ENCODE data around the gene MRPL54.

MRPL54 gene

DNA sequence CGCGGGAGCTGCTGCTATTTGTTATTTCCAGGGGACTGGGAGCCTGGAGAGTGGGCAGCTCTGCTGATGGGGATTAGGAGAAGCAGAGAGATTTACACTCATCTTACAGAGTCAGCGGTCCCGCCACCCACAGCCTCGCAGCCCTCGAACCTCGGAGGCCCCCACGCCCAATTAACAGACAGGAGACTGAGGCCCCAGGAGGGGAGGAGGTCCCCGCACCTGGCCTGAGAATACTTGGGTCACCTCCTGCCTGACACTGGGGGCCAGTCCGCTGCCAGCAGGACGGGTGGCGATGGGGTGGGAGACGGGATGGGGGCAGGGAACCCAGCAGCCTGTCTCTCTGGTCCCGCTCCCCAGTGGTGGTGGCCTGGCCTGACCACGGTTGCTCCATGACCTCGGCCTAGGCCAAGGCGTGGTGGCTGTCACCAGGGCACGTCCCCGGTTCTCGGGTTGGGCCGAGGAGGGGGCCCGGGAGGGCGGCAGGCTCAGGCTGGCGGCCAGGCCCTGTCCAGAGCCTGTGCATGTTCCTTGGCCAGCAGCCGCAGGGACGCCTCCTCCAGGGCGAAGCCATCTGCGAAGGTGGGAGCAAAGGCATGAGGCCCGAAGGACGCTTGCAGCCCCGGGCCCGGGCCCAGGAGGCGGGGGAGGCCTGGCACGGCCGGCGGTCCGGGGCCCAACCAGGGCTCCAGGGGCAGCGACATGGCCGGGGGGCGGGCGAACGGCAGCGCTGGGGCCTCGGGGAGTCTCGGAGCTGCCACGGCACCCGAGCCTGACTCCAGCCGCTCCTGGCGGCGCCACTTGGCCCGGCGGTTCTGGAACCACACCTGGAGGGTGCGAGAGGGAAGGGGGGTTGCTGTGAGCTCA lies 7.9 kb downstream of the MRPL54 start:
- no peak for DNase-seq

- no peak for DNase-seq
Measured at GRCh38 chr19:3771000-3771905, 8.8 kb downstream of the MRPL54 start.

- DNase-seq = no peak
Measured at GRCh38 chr19:3771906-3772455, 9.5 kb downstream of the MRPL54 start, which contains the start of gene RAX2. TSS of gene RAX2 (minus strand) at chr19:3772228. CDS start at chr19:3771742, 486 bp downstream.

DNA sequence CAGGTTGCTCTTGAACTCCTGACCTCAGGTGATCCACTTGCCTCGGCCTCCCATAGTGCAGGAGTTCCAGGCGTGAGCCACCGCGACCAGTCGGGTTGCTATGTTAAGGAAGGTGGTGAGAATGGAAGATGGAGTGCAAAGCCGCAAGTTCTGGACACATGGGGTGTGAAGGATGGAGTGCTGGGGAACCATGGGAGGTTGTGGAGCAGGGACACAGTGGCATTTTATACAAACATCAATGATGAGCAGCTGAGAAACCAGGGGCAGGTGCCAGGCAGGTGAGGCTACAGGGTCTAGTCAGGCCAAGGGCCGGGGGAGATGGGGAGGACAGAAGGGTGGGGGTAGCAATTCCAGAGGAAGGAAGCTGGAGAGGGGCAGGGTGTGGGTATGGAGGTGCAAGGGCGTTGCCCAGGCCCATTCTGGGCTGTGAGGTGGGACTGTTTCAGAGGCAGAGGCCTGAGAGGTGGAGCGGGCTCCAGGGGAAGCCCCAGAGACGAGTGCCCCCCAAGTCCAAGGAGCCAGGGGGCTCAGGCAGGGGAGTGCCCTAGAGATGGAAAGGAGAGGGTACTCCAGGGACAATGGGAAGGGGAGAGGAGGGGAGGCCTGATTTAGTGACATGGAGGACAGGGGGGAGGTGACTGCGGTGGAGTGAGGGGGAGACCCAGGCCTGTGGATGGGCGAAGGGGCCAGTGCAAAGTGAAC lies 11.5 kb downstream of the MRPL54 start:
- DNase-seq = no peak

DNA sequence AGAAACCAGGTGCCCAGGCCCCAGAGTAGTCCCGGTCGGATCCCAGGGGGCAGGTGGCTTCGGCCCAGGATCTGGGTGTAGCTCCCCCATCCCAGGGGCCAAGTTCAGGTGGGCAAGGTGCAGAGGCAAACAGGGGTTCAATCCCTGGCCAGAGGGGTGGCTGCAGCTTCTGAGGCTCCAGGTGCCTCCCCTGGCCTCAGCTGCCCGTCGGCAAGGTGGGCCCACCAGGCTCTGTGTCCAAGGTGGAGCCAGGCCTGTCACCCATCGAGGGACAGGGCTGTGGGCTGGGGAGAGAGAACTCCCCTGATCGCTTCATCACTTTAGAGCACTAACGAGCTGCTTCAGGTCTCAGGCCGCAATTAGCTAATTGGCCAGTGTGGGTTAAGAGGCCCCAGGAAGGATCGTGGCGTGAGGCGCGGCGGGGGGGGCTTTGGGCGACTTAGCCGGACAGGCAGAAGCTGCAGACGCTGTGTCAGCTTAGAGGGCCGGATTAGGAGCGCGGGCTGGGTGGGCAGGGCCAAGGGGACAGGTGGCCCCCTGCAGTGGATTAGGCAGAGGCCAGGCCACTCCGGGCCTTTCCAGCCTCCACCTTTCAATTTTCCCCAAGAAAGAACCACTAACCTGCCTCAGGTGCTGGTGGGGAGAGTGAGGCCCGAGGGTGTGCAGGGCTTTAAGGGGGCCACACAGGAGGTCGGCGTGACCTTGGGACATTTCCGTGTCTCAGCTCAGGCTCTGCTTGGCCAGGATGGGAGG lies 12.3 kb downstream of the MRPL54 start:
- DNase-seq = no peak

GRCh38 chr19:3775374-3775711 lies 12.9 kb downstream of the MRPL54 start:
- DNase-seq = no peak

DNA sequence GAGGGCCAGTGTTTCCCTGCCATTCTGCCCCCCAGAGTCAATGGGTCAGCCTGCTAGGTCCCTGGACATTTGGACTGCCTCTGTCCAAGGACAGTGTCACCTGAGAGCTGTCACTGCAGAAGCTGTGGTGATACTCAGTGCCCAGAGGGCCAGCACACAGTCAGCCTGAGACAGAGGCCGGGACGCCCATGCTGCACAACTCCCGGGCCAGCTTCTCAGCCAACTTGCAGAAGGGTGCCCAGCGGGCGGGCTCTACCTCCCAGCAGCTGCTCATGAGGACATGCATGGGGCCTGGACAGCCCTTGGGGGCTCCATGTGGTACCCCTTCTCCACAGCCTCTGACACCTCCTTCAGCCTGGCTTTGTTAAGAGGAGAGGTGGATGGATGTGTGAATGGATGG lies 13.3 kb downstream of the MRPL54 start:
- DNase-seq = no peak

- no peak for DNase-seq
Measured at GRCh38 chr19:3776479-3777040, 14.1 kb downstream of the MRPL54 start.

- no peak for DNase-seq
Measured at GRCh38 chr19:3778104-3778867, 15.8 kb downstream of the MRPL54 start.

DNA sequence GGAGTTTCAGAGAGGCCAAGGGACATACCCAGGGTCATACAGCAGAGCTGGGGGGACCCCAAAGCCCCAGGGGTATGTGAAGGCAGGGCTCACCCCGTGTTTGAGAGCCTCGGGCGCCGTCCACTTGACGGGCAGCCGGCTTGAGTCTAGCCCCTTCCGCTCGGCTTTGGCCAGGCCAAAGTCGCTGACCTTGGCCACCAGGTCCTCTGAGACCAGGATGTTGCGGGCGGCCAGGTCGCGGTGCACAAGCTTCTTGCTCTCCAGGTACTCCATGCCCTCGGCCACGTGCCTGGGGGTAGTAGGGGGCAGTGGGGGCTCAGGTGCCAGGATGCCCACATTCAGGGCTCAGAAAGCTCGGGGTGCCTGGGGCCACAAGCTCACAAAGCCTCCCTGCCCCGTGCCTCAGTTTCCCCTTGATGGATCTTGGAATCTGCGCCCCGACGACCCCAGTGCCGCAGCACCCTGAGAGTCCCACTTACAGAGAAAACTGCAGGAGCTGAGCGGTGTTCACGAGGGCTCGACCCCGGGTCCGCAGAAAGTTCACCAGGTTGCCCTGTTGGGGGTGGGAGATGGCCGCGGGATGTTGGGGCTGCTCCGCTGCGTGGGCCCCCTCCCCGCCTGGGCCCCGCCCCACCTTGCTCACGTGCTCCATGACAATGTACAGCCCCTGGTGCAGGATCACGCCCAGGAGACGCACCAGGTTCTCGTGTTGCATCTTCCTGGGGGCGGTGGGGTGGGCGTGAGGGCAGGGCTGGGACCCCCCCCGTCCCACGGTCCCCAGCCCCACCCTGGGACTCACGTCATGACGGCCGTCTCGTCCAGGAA lies 16.6 kb downstream of the MRPL54 start:
- DNase-seq = no peak

- no peak for DNase-seq
Measured at GRCh38 chr19:3780786-3781304, 18.4 kb downstream of the MRPL54 start.

GRCh38 chr19:3781603-3782002 lies 19.1 kb downstream of the MRPL54 start:
- DNase-seq = peak; percentile 16

GRCh38 chr19:3782330-3782729 lies 19.8 kb downstream of the MRPL54 start:
- no peak for DNase-seq

- no peak for DNase-seq
Measured at GRCh38 chr19:3782903-3783302, 20.4 kb downstream of the MRPL54 start.

GRCh38 chr19:3783660-3784584 lies 21.4 kb downstream of the MRPL54 start:
- DNase-seq = peak; percentile 60

DNA sequence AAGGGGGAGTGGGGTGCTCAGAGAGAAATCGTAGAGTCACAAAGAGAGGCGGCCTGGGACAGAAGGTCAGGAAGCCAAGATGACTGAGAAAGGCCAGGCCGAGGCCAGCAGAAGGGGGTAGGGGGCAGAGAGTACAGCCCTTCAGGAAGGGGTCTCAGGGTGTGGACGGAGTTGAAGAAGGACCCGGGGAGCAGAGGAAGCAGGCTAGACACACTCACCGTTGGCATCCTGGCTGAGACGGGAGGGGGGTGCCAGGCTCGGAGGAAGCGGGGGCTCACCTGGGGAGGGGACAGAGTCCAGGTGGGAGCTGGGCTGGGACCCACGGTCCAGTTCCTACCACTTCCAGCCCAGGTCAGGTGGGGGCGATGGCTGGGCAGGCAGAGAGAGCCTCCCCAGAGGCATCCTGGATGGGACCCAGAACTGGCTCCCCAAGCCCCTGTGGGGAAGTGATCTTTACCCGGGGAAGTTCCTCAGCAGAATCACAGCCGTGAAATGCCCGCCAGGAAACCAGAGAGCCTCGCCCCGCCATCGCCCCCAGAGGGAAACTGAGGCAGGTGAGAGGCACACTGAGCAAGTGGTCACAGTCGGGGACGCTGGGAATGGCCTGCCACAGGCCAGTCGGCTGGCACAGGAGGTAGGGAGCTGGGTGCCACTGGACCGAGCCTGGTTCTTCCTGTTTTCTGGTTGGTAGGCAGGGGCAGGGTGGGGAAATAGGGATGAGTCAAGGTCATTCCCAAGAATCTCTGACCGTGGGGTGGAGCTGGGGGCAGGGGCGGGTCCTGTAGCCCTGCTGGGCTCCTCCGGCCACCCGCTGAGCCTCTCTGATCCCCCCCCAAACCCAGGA lies 22.3 kb downstream of the MRPL54 start:
- DNase-seq = no peak

GRCh38 chr19:3785451-3785937 lies 23.0 kb downstream of the MRPL54 start:
- peak; percentile 30 for DNase-seq
